Fibroblast of peridontal ligament (primary cell): Measurements from ENCODE around the gene MAOA.
"Not testable (repeated sequence)": the region's sequence is repeated elsewhere in the genome, so short reads cannot be mapped to it uniquely, and the experiment has no call there.

Experiments
- DNase-seq: peaks from one replicate; pipeline ENCODE4 v3.0.0-alpha.2; 2010; ENCODE audit errors: extremely low read depth

The MAOA gene

GRCh38 chrX:43717161-43717560 is 61.1 kb downstream of the MAOA start:
- DNase-seq = no peak

GRCh38 chrX:43718081-43718480 is 62.0 kb downstream of the MAOA start:
- no peak for DNase-seq

- DNase-seq = no peak
These were observed 62.4 kb downstream of the MAOA start for GRCh38 chrX:43718546-43718945.

- DNase-seq = no peak
These were observed 62.9 kb downstream of the MAOA start for GRCh38 chrX:43718956-43719355.

GRCh38 chrX:43720082-43720481 is 64.0 kb downstream of the MAOA start:
- no peak for DNase-seq

GRCh38 chrX:43720961-43721360 is 64.9 kb downstream of the MAOA start:
- no peak for DNase-seq

GRCh38 chrX:43725227-43725626 is 69.1 kb downstream of the MAOA start:
- DNase-seq = not testable (repeated sequence)

GRCh38 chrX:43727254-43727653 is 71.2 kb downstream of the MAOA start:
- not testable (repeated sequence) for DNase-seq

GRCh38 chrX:43728002-43728401 is 71.9 kb downstream of the MAOA start:
- no peak for DNase-seq

GRCh38 chrX:43728966-43729365 is 72.9 kb downstream of the MAOA start:
- no peak for DNase-seq

- DNase-seq = no peak
These were observed 75.0 kb downstream of the MAOA start for GRCh38 chrX:43731086-43731485.

GRCh38 chrX:43733699-43734098 is 77.6 kb downstream of the MAOA start:
- DNase-seq = no peak

- no peak for DNase-seq
These were observed 78.3 kb downstream of the MAOA start for GRCh38 chrX:43734444-43734843.

GRCh38 chrX:43735534-43735933 is 79.4 kb downstream of the MAOA start:
- DNase-seq = no peak

- no peak for DNase-seq
These were observed 79.9 kb downstream of the MAOA start for GRCh38 chrX:43735957-43736356.

- DNase-seq = peak; percentile 26
These were observed 85.9 kb downstream of the MAOA start for GRCh38 chrX:43741843-43742573.

GRCh38 chrX:43743100-43743822 is 87.2 kb downstream of the MAOA start:
- DNase-seq = no peak

GRCh38 chrX:43744284-43744683 is 88.2 kb downstream of the MAOA start:
- DNase-seq = no peak

- DNase-seq = no peak
These were observed 90.0 kb downstream of the MAOA start for GRCh38 chrX:43745938-43746721.

GRCh38 chrX:43747476-43747875 is 91.4 kb downstream of the MAOA start:
- DNase-seq = no peak

- DNase-seq = peak; percentile 30
These were observed 94.2 kb downstream of the MAOA start for GRCh38 chrX:43750248-43750676.

- peak; percentile 8 for DNase-seq
These were observed 97.5 kb downstream of the MAOA start for GRCh38 chrX:43753637-43754036.

GRCh38 chrX:43756076-43756475 is 100.0 kb downstream of the MAOA start:
- no peak for DNase-seq
